Occipital lobe (tissue), 2 donors: ENCODE results near the gene ID1. TPM values are rescaled to one million over a fixed set of nuclear protein-coding genes. Genes with fewer than 3 reads are reported as not detected.

Source experiments
- DNase-seq: peaks from one replicate; lab custom pipeline; 2025; lab: John Stamatoyannopoulos, UW
- total RNA-seq: library from RNA; depleted of rRNA; stranded (reverse); fragments of >200 nt; gene quantifications from one replicate; pipeline ENCODE4 v1.2.3, GENCODE V29; 2014

Gene ID1, protein sequence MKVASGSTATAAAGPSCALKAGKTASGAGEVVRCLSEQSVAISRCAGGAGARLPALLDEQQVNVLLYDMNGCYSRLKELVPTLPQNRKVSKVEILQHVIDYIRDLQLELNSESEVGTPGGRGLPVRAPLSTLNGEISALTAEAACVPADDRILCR
- total RNA-seq = 66.9 TPM

DNA sequence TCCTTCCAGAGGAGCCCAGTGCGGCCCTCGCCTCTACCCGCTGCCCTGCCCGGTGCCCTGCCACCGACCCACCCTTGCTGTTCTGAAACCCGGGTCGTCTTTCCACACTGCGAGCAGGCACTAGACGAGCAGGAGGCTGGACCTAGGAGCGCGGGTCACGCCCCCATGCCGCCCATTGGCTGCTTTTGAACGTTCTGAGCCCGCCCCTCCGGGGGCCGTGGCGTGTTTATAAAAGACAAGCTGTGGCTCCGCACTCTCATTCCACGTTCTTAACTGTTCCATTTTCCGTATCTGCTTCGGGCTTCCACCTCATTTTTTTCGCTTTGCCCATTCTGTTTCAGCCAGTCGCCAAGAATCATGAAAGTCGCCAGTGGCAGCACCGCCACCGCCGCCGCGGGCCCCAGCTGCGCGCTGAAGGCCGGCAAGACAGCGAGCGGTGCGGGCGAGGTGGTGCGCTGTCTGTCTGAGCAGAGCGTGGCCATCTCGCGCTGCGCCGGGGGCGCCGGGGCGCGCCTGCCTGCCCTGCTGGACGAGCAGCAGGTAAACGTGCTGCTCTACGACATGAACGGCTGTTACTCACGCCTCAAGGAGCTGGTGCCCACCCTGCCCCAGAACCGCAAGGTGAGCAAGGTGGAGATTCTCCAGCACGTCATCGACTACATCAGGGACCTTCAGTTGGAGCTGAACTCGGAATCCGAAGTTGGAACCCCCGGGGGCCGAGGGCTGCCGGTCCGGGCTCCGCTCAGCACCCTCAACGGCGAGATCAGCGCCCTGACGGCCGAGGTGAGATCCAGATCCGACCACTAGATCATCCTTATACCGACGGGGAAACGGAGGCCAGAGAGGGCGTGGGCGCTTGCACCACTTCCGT, at the start of gene ID1:
Gene ID1, plus strand, starts transcription at position 259 of the 871 bp plus-strand sequence. Its CDS starts 99 bp downstream, at position 358.
- DNase-seq = peak; percentile 91

DNA sequence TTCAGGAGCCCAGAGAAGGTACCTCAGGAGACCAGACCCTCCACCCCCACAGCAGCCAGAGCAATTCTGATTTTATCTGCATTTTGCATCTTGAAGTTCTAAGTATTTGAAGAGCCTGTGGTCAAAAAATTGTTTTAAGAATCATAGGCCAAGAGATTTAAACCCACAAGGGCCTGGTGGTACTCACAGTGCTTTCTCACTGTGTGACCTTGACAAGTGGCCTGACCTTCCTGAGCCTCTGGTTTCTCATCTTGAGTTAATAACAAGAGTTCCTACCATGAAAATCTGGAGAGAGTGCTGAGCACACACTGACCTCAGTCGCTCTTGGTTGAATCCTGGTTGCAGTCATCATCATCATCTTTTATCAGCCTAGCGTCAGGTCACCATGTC, 45.4 kb upstream of the ID1 start:
- no peak for DNase-seq

DNA sequence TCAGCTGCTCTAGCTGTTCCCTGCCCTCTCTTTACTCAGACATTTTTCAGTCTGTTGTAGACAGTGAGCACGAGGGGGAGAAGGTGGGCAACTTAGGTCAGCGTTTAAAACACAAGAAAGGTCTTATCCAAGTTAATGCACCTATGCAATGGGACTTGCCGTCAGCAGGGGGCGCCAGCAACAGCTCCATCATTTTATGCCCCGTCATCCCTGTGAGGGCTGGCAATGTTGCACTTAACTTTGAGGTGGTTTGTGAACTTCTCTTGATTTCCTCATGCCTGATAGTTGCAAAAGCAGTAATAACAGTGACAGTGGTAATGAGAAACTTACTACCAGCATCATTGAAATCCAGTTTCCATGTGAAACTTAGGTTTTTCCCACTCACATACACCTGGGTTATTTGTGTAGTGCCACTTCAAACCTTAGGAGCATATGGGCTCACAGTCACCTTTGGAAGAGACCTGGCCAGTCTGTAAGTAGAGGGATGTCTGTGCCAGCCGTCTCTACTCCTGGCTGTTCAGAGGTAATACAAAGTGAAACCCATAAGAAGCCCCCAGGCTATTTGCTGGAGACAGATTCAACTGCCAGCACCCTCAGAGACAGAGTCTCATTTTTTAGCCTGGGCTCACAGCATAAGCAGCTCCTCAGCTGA, 44.9 kb upstream of the ID1 start:
- no peak for DNase-seq

DNA sequence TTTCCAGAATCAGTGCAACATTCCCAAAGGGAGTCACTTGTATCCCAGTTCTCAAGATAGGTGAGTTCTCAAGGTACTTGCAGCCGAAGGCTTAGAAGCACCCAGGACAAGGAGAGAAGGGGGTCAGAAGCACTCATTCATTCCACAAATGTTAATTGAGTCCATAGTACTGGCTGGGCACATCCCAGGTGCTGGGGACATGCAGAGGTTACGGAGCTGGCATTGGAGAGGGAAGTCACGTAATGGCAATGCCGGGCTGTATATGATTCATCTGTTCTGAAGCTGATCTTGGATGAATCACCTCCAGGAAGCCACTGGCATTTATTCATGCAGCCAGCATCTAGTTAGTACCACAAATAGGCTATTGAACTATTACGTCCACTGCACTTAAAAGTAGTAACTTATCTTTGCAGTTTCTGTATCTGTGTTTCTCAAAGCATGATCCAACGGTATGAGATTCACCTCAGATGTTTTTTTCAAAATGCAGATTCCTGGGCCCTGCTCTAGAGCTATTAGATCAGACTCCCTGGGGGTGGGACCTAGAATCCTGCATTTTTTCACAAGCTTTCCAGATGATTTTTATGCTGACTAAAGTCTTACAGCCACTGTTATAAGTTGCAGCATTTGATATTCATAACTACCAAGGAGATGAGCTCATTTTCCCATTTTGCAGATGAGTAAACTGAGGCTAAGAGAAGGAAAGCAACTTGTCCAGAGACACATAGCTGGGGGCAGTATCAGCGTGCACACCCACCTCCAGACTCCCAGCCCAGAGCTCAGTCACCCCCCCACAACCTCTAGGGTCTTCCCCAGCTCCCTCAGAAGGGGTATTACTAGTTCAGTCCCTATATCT, 44.1 kb upstream of the ID1 start:
- DNase-seq = peak; percentile 15

DNA sequence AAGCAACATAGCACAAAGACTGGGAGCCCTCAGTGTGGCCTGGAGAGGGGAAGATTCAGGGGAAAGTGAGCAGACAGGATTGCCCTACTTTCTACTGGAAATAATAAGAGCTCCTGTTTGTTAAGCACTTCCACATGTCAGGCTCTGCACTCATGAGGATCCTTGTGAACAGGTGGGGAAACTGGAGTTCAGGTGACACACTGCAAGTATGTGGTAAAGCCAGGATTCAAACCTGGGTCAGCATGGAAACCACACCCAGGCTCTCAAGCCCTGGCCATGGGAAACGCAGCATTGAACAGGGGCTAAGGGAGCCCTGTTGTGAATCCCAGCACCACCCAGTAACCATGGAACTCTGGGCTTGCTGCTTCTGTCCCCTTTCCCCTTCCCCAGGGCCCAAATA, 42.8 kb upstream of the ID1 start:
- no peak for DNase-seq

DNA sequence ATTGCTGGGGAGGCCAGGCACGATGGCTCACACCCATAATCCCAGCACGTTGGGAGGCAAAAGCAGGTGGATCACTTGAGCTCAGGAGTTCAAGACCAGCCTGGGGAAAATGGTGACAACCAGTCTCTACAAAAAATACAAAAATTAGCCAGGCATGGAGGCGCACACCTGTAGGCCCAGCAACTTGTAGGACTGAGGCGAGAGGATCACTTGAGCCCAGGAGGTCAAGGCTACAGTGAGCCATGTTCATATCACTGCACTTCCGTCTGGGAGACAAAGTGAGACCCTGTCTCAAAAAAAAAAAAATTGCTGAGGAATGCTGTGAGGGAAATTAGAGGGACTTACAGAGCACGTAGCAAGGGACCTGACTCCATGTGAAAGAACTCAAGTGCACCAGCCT, 40.8 kb upstream of the ID1 start:
- DNase-seq = no peak

DNA sequence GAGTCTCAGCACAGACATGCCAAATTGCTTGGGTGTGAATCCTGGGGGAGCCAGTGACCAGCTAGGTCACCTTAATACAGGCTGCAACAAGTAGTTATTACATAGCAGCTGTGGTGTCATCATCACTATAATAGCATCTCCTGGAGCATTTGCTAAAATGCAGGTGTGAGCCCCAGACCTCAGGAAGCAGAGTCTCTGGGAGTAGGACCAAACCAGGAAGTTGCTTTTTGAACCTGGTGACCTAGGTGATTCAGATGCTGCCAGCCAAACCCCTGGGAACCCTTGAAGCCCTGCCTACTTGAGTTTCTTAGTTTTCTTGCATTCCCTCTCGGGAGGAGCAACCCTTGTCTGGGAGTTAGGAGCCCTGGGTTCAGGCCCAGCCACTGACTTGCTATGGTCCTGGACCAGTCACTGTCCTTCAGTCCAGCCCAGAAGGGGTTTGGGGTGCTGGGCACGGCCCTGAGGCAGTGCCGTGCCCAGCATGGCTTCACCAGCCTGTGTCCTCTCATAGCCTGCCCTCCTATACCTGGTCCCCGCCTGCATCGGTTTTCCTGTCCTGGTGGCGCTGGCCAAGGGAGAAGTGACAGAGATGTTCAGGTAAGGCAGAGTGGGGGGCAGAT, 39.3 kb upstream of the ID1 start:
- no peak for DNase-seq

DNA sequence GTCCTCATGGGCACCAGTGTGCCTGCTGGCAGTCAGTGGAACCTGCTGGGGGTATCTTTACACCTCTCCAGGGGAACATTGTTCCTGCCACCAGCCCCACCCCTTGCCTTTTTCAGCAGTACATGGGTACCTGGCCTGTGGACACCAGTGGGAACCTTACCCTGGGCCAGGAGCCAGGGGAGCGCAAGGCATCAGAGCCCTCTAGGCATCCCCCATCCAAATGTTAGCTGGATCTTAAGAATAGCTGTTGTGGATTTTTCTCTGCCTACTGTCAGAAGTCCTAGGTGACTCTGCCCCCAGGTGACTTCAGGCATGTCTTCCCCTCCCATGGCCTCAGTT, 38.8 kb upstream of the ID1 start:
- DNase-seq = no peak

DNA sequence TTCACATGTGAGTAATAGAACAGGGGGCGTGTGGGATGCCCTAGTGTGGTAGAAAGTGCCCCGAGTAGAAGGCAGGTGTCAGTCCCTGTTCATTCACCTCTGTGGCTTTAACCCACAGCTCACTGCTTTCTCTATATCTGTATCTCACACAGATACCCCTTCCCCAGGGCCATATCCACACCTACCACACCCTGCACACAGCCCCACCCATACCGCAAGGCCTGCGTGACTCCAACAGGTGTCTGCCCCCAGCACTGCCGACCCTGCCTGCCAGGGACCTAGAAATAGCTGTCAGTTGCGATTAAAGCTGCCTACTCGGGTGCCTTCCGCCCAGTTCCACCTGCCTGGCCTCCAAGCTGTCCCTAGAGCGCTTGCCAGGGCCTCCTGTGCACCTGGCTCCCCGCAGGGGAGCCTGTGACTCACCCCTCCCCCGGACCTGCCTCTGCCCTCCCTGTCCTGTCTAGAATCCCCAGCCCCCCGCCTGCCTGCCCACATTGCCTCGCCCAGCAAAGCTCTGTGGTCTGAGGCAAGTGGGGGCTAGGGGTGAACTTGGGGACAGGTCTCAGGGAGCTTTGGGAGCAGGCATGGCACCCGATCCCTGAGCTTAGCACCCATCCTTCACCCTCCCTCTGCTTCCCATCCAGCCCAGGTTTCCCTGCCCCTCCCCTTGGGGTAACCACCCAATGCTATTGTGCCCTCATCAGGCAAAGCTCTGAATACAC, 38.3 kb upstream of the ID1 start:
- DNase-seq = no peak

DNA sequence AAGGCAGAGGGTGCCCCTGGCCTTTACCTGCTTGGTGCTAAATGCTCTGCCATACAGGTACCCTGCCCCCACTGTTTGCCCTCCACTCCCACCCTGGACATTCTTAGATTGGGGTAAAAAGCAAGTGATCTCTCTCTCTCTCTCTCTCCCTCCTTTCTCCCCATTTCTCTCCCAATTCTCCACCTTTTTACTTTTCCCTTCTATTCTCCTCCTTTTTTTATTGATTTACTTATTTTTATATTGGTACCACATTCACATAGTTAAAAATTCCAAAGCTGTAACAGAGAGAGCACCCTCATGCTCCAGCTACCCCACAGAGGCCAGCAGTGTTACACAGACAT, 37.7 kb upstream of the ID1 start:
- no peak for DNase-seq

DNA sequence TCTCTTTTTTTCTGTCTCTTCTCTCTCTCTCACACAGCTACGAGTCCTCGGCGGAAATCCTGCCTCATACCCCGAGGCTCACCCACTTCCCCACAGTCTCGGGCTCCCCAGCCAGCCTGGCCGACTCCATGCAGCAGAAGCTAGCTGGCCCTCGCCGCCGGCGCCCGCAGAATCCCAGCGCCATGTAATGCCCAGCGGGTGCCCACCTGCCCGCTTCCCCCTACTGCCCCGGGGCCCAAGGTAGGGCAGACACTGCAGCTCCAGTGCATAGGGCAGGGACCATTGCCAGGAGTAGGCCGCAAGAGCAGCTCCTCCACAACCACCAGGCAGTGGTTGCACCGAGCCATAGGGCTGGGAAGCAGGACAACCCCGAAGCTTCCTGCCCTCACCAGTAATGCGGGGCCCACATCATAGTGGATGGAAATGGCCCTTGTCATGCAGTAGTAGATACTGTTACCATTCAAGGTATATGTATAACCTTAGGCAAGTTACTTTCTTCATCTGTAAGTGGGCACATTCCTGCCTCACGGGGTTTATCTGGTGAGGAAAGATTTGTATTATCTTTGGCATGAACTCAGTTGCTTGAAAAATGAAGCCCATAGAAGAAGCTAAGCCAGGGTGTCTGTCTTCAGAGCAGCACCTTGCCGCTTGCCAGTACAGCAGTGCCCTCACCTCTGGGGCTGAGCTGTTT, 36.9 kb upstream of the ID1 start:
- DNase-seq = no peak

DNA sequence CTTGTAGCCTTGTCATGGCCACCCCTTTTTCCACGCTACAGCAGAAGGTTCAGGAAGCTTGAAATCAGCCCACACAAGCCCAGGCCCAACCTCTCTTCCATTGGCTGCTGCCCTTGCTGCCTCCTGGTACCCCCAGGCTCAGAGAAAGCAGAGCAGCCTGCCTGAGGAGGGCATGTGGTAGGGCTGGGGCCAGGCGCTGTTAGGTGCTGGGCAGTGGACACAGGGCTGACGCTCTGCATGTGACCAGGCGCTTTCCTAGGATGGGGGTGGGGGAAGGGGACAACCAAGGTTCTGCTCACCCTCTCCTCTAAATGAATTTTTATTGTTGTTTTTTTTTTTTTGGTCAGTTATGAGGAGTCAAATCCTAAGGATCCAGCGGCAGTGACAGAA, 36.3 kb upstream of the ID1 start:
- DNase-seq = no peak

DNA sequence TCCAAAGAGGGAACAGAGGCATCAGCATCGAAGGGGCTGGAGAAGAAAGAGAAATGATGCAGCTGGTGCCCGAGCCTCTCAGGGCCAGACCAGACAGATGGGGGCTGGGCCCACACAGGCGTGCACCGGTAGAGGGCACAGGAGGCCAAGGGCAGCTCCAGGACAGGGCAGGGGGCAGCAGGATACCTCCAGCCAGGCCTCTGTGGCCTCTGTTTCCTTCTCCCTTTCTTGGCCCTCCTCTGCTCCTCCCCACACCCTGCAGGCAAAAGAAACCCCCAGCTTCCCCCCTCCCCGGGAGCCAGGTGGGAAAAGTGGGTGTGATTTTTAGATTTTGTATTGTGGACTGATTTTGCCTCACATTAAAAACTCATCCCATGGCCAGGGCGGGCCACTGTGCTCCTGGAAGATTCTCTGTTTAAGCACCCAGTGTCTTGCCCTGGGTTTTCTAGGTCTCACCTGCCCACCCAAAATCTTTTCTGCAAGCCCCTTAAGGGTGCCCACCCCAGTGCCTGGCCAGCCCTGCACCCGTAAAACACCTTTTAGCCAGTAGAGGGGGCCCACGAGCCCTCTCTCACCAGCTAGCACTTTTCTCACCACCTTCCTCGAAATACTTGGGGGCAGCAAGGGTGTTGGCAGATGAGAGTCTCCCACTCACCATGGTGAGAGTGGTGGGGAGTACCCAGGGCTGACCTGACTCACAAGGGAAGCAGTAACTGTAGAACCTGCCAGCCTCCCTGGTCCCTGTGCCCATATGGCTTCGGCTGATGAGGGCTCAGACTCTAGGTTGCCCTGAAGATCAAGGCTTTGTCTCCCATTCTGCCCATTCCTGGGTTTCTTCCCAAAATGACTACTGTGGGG, 35.7 kb upstream of the ID1 start:
- peak; percentile 34 for DNase-seq

DNA sequence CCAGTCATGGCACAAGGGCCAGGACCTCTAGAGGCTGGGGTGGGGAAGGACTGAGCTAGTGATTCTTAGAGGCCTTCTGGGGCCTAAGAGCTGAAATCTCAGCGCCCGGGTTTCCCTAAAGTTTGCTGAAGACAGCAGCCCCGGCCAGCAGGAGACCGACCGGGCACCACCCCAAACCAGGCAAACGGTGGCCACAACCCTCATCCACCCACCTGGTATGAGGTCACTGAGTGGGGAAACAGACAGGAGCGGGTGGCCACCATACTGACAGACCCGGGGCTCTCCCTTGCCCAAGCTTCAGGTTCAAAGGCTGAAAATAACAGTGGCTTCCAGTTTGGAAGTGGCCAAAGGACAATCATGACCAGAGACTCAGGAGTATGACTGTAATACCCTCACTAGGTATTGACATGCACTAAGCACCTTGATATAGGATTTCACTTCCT, 35.0 kb upstream of the ID1 start:
- no peak for DNase-seq

DNA sequence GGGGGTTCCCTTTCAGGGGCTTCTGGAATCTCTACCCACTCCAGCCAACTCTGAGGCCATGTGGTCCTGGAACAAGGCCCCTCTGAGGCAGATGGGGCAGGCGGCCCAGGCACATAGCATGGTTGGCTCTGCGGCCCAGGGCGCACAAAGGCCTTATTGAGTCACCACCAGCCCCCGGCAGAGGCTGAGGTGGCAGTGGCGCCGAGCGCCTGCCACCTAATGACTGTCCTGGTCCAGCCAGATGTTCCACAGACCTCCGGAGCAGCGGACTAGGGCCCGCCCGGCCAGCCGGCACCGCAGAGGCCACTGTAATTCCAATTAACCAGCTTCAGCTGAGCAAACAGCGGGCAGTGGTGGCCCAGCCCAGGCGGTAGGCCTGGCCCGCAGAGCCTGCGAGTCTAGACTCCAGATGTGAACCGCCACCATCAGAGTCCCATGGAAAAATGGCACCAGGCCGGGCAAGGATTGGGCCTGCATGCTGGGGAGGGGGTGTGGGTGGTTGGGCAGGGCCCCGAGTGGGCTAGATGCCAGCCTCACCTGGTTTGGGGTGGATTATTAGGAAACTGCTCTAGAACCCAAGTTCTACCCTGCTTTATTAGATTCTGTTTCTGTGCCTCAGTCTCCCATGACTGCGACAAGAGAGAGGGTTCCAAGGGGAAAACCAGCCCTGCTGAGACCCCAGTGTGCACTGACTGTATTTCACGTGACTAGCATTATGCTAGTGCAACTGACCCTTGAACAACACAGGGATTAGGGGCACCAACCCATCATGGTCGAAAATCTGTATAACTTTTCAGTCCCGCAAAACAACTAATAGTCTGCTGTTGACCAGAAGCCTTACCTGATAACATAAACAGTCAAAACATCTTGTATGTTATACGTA, 34.1 kb upstream of the ID1 start:
- DNase-seq = peak; percentile 81

DNA sequence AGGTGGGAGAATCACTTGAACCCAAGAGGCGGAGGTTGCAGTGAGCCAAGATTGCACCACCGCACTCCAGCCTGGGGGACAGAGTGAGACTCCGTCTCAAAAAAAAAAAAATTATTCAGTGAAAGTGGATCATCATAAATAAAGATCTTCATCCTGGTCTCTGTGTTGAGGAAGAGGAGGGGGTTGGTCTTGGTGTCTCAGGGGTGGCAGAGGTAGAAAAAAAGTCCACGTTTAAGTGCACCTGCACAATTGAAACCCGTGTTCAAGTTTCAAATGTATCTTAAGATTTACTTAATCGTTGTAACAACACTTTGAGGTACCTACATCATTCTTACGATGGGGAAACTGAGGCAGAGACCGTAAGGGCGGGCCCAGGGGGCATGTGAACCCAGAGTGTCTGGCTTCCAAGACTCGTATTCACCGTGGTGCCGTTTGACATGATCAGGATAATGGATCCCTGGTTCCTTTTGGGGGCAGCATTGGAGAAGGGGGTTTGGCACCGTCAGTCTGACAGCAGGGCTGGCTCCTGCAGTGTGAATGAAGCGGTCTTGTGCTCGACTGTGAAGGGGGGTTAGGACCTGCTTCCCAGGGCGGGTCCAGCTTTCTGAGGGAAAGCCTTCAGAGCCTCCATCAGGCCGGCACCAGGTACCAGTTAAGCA, 32.9 kb upstream of the ID1 start:
- DNase-seq = no peak

DNA sequence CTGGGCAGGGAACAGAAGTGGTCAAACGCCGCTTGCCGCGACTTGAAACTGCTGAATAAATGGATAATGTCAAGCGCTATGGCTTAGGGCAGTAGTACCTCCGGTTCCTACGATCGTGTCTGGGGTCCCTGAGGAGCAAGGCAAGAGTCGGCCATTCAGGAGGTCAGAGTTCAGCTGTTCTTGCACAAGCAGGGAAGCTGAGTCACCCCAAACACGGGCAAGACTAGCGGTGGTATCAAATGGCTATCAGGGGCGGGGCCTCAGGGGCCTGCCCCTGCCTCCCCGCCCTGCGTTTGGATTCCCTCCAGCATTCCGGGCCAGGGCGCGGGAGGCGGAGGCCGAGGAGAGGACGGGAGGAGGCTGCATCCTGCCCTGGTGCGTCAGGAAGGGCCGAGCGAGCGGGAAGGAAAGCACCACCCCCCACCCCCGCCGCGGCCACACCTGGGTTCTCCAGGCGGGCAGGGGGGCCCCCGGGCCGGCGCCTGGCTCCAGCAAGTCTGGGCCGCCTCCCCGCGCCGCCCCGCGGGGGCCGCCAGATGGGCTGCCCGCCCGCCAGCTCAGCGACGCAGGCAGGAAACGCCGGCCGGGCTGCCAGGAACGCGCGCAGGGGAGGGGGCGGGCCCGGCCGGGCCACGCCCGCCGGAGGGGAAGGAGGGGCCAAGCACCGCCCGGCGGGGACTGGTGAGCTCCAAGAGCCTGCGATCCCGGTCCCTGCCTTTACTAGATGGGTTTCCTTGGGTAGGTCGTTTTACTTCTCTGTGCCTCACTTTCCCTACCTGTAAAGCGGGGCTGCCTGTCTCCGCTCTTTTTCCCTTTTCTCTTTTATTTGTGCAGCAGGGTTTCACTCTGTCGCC, 32.2 kb upstream of the ID1 start:
- DNase-seq = peak; percentile 89
